Measurements from ENCODE around the gene CABCOCO1.

DNA sequence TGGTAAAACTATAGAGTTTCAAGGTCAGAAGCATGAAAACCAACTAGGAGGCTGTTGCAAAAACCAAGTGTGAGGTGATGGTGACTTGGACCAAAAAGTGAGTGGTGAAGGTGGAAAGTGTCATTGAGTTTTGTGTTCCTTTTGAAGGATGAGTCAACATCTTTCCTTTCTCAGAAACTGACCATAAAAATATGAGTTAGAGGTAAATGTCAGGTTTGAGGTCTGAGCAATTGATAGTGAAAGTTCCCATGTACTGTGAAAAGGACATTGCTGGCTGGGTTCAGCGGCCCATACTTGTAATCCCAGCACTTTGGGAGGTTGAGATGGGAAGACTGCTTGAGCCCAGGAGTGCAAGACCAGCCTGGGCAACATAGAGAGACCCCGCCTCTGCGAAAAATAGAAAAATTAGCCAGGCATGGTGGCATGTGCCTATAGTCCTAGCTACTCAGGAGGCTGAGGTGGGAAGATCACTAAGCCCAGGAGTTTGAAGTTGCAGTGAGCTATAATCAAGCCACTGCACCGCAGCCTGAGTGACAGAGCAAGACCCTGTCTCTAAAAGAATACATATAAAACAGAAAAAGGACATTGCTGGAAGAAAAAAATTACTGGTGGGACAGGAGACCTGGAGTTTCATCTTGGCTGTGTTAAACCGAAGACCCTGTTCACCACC, 149.5 kb downstream of the CABCOCO1 start:
- TF ChIP-seq ZNF274 (IDR thresholded peaks at IDR 0.05; ENCODE audit: low read depth, low read length) (no peak), YY1 (IDR thresholded peaks at IDR 0.05; ENCODE audit: insufficient read depth, insufficient read length) (no peak)

All from NT2/D1 (cell line).